ENCODE results near the gene KRIT1.

DNA sequence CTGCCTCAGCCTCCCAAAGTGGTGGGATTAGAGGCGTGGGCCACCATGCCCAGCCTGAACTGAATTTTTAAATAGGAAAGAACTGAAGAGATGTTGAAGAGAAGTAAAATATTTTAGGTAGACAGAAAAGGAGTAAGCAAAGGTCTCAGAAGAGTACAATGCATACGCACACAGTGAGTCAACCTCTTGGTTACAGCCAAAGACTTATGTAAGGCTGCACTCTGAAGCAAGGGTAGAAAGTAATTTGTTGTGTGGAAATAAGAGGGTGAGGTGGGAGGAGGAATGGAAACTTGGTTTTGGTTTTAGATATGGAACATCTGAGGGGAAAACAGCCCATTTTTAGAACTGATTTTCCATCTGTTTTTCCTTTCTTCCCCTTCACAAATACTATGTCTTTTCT is 17.6 kb downstream of the KRIT1 start:
- TF ChIP-seq, protein P1, sequence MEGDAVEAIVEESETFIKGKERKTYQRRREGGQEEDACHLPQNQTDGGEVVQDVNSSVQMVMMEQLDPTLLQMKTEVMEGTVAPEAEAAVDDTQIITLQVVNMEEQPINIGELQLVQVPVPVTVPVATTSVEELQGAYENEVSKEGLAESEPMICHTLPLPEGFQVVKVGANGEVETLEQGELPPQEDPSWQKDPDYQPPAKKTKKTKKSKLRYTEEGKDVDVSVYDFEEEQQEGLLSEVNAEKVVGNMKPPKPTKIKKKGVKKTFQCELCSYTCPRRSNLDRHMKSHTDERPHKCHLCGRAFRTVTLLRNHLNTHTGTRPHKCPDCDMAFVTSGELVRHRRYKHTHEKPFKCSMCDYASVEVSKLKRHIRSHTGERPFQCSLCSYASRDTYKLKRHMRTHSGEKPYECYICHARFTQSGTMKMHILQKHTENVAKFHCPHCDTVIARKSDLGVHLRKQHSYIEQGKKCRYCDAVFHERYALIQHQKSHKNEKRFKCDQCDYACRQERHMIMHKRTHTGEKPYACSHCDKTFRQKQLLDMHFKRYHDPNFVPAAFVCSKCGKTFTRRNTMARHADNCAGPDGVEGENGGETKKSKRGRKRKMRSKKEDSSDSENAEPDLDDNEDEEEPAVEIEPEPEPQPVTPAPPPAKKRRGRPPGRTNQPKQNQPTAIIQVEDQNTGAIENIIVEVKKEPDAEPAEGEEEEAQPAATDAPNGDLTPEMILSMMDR (conservative IDR thresholded peaks at IDR 0.05 in 1 of 2, IDR thresholded peaks at IDR 0.05 in 1 of 2; ENCODE audit: low read depth in 1 of 2, low read length in 2 of 2), result no peak
- TF ChIP-seq EZH2 (IDR thresholded peaks at IDR 0.05; ENCODE audit: low read length, missing control alignments), result no peak
